WTC11 (cell line): ENCODE results near the gene CHPT1. TPM values are rescaled to one million over a fixed set of nuclear protein-coding genes. Genes with fewer than 3 reads are reported as not detected.
A peak's percentile ranks its signal among the peaks of the same experiment; 100 is the strongest.

Experiments
- ATAC-seq: fragments of 200-7000 bp; cut with Tn5 transposase; 2 replicates; pipeline ENCODE4 v1.10.0; 2021; ENCODE audit warnings: mild to moderate bottlenecking, moderate library complexity
- CTCF ChIA-PET: fragments of 300-600 bp; sonication (Branson Sonifier 250); formaldehyde crosslinking; loops from one replicate; lab custom pipeline; 2021; ENCODE audit warnings: antibody characterized with exemption; lab: Charles Lee
- POLR2A ChIA-PET: fragments of 350-600 bp; sonication (Branson Sonifier 250); formaldehyde crosslinking; loops from one replicate; lab custom pipeline; 2021; ENCODE audit warnings: antibody characterized with exemption; lab: Charles Lee
- DNase-seq: peaks from one replicate; pipeline ENCODE4 v3.0.0; 2021; ENCODE audit warnings: low spot score
- H3K27ac Mint-ChIP-seq: 2 replicates; pipeline ENCODE4 v1.8.0; 2021; ENCODE audit warnings: mixed read lengths
- H3K27me3 Mint-ChIP-seq: 2 replicates; pipeline ENCODE4 v1.8.0; 2021; ENCODE audit warnings: low read depth, mild to moderate bottlenecking, moderate library complexity, mixed read lengths
- H3K36me3 Mint-ChIP-seq: 2 replicates; pipeline ENCODE4 v1.8.0; 2021; ENCODE audit warnings: mixed read lengths
- H3K4me1 Mint-ChIP-seq: 2 replicates; pipeline ENCODE4 v1.8.0; 2022; ENCODE audit warnings: mixed read lengths
- H3K4me3 Mint-ChIP-seq: 2 replicates; pipeline ENCODE4 v1.8.0; 2021; ENCODE audit warnings: mild to moderate bottlenecking, moderate library complexity, mixed read lengths
- H3K9me3 Mint-ChIP-seq: 2 replicates; pipeline ENCODE4 v1.8.0; 2021; ENCODE audit warnings: mixed read lengths
- ATF1 ChIP-seq: sonication (generic); formaldehyde crosslinking; IDR thresholded peaks from 2 replicates; pipeline ENCODE4 v1.8.1; 2023; ENCODE audit warnings: mild to moderate bottlenecking, moderate library complexity, missing genetic modification reagents
- ATF3 ChIP-seq: sonication (generic); formaldehyde crosslinking; conservative IDR thresholded peaks from 2 replicates; pipeline ENCODE4 v1.8.1; 2022; ENCODE audit warnings: mild to moderate bottlenecking, missing genetic modification reagents
- ATF6 ChIP-seq: sonication (generic); formaldehyde crosslinking; IDR thresholded peaks from 2 replicates; pipeline ENCODE4 v1.8.1; 2023; ENCODE audit warnings: mild to moderate bottlenecking, missing genetic modification reagents
- ELF4 ChIP-seq: sonication (generic); formaldehyde crosslinking; IDR thresholded peaks from 2 replicates; pipeline ENCODE4 v1.8.1; 2022; ENCODE audit warnings: low read depth, mild to moderate bottlenecking, moderate library complexity, missing genetic modification reagents
- ESRRA ChIP-seq: sonication (generic); formaldehyde crosslinking; IDR thresholded peaks from 2 replicates; pipeline ENCODE4 v1.8.1; 2022; ENCODE audit warnings: mild to moderate bottlenecking, missing genetic modification reagents, borderline replicate concordance
- FOXP4 ChIP-seq: sonication (generic); formaldehyde crosslinking; IDR thresholded peaks from 2 replicates; pipeline ENCODE4 v1.8.0; 2022; ENCODE audit warnings: mild to moderate bottlenecking, missing genetic modification reagents
- JAZF1 ChIP-seq: fragments of 250-450 bp; sonication (Bioruptor Pico); IDR thresholded peaks from 2 replicates; pipeline ENCODE4 v1.9.0; 2021; ENCODE audit warnings: moderate library complexity, mild to moderate bottlenecking, inconsistent platforms
- NR2C2 ChIP-seq: sonication (generic); formaldehyde crosslinking; IDR thresholded peaks from 2 replicates; pipeline ENCODE4 v1.8.0; 2022; ENCODE audit warnings: mild to moderate bottlenecking, missing genetic modification reagents
- RELA ChIP-seq: sonication (generic); formaldehyde crosslinking; IDR thresholded peaks from 2 replicates; pipeline ENCODE4 v1.8.1; 2022; ENCODE audit warnings: missing genetic modification reagents, mild to moderate bottlenecking, borderline replicate concordance
- SMAD4 ChIP-seq: sonication (generic); formaldehyde crosslinking; IDR thresholded peaks from 2 replicates; pipeline ENCODE4 v1.8.0; 2022; ENCODE audit warnings: mild to moderate bottlenecking, missing genetic modification reagents
- SP1 ChIP-seq: sonication (generic); formaldehyde crosslinking; conservative IDR thresholded peaks from 2 replicates; pipeline ENCODE4 v1.8.1; 2022; ENCODE audit warnings: missing genetic modification reagents
- USF2 ChIP-seq: sonication (generic); formaldehyde crosslinking; IDR thresholded peaks from 2 replicates; pipeline ENCODE4 v1.8.1; 2023; ENCODE audit warnings: mild to moderate bottlenecking, missing genetic modification reagents, moderate library complexity
- ZBTB21 ChIP-seq: sonication (generic); formaldehyde crosslinking; IDR thresholded peaks from 2 replicates; pipeline ENCODE4 v1.8.1; 2023; ENCODE audit warnings: mild to moderate bottlenecking, missing genetic modification reagents, borderline replicate concordance
- ZBTB43 ChIP-seq: sonication (generic); formaldehyde crosslinking; IDR thresholded peaks from 2 replicates; pipeline ENCODE4 v1.8.1; 2023; ENCODE audit warnings: mild to moderate bottlenecking, missing genetic modification reagents
- ZNF138 ChIP-seq: sonication (generic); formaldehyde crosslinking; conservative IDR thresholded peaks from 2 replicates; pipeline ENCODE4 v1.8.1; 2022; ENCODE audit warnings: mild to moderate bottlenecking, moderate library complexity, missing genetic modification reagents
- ZNF396 ChIP-seq: fragments of 250-450 bp; sonication (Bioruptor Pico); IDR thresholded peaks from 2 replicates; pipeline ENCODE4 v1.8.0; 2021; ENCODE audit warnings: mild to moderate bottlenecking, moderate library complexity, borderline replicate concordance
- ZNF671 ChIP-seq: fragments of 250-450 bp; sonication (Bioruptor Pico); IDR thresholded peaks from 2 replicates; pipeline ENCODE4 v1.8.0; 2021; ENCODE audit warnings: mild to moderate bottlenecking
- total RNA-seq: library from RNA; stranded (reverse); gene quantifications from 3 replicates; pipeline ENCODE4 v1.2.3, GENCODE V29; 2021
- TF ChIP-seq, protein P1 (sequence below): sonication (generic); formaldehyde crosslinking; IDR thresholded peaks from 2 replicates; pipeline ENCODE4 v1.8.1; 2022; ENCODE audit warnings: low read depth, missing genetic modification reagents, borderline replicate concordance
- TF ChIP-seq, protein P2 (sequence below): fragments of 250-450 bp; sonication (Bioruptor Pico); IDR thresholded peaks from 2 replicates; pipeline ENCODE4 v1.9.0; 2021; ENCODE audit warnings: mild to moderate bottlenecking, borderline replicate concordance
- TF ChIP-seq, protein P3 (sequence below): fragments of 250-450 bp; sonication (Bioruptor Pico); conservative IDR thresholded peaks from 2 replicates; pipeline ENCODE4 v1.9.0; 2021; ENCODE audit warnings: mild to moderate bottlenecking

CHPT1 gene
- total RNA-seq, 1 experiment from 2014 or later: 19.1 TPM

DNA sequence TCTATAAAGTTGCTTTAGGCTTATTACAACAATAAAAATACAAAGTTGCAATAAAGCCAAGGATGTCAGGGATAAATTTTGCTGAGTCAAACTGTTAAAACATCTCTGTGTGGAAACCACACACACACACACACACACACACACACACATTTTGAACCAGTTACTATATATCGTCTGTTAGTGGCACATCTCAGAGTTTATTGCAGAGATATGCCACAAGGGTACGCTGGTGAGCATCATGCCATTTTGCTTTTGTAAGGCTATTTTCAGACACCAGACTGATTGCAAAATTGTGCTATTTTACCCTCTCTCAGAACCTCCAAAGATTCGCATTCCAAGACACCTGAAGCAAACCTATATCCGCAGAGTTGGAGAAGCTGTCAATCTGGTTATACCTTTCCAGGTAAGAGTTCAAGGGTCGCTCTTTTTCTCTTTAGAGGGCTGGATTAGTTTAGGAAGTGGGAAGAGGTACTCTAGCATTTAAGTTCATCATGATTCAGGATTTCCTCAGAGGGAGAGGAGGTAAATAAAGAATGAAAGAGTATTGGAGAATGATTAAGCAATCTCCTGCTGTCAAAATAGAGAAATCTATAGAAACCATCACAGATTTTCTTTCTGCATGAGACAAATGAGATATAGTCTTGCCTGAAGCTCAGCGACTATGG, 27.3 kb upstream of the CHPT1 start:
- ATAC-seq: peak; percentile 78
- TF ChIP-seq ZBTB21: no peak
- no peak for TF ChIP-seq ATF1
- no peak for TF ChIP-seq RELA (CRISPR knock-in tag)
- no peak for TF ChIP-seq SMAD4 (CRISPR knock-in tag)
- TF ChIP-seq, protein P1, sequence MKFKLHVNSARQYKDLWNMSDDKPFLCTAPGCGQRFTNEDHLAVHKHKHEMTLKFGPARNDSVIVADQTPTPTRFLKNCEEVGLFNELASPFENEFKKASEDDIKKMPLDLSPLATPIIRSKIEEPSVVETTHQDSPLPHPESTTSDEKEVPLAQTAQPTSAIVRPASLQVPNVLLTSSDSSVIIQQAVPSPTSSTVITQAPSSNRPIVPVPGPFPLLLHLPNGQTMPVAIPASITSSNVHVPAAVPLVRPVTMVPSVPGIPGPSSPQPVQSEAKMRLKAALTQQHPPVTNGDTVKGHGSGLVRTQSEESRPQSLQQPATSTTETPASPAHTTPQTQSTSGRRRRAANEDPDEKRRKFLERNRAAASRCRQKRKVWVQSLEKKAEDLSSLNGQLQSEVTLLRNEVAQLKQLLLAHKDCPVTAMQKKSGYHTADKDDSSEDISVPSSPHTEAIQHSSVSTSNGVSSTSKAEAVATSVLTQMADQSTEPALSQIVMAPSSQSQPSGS: no peak
- TF ChIP-seq FOXP4: no peak
- TF ChIP-seq JAZF1 (CRISPR knock-in tag): no peak
- no peak for TF ChIP-seq ZBTB43 (CRISPR knock-in tag)
- TF ChIP-seq ATF6 (CRISPR knock-in tag): no peak
- TF ChIP-seq ESRRA (CRISPR knock-in tag): no peak
- no peak for TF ChIP-seq NR2C2 (CRISPR knock-in tag)
- TF ChIP-seq ZNF138 (CRISPR knock-in tag): no peak
- TF ChIP-seq ATF3: no peak
- TF ChIP-seq, protein P2, sequence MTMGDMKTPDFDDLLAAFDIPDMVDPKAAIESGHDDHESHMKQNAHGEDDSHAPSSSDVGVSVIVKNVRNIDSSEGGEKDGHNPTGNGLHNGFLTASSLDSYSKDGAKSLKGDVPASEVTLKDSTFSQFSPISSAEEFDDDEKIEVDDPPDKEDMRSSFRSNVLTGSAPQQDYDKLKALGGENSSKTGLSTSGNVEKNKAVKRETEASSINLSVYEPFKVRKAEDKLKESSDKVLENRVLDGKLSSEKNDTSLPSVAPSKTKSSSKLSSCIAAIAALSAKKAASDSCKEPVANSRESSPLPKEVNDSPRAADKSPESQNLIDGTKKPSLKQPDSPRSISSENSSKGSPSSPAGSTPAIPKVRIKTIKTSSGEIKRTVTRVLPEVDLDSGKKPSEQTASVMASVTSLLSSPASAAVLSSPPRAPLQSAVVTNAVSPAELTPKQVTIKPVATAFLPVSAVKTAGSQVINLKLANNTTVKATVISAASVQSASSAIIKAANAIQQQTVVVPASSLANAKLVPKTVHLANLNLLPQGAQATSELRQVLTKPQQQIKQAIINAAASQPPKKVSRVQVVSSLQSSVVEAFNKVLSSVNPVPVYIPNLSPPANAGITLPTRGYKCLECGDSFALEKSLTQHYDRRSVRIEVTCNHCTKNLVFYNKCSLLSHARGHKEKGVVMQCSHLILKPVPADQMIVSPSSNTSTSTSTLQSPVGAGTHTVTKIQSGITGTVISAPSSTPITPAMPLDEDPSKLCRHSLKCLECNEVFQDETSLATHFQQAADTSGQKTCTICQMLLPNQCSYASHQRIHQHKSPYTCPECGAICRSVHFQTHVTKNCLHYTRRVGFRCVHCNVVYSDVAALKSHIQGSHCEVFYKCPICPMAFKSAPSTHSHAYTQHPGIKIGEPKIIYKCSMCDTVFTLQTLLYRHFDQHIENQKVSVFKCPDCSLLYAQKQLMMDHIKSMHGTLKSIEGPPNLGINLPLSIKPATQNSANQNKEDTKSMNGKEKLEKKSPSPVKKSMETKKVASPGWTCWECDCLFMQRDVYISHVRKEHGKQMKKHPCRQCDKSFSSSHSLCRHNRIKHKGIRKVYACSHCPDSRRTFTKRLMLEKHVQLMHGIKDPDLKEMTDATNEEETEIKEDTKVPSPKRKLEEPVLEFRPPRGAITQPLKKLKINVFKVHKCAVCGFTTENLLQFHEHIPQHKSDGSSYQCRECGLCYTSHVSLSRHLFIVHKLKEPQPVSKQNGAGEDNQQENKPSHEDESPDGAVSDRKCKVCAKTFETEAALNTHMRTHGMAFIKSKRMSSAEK (CRISPR knock-in tag): no peak
- TF ChIP-seq ELF4: no peak
- TF ChIP-seq, protein P3, sequence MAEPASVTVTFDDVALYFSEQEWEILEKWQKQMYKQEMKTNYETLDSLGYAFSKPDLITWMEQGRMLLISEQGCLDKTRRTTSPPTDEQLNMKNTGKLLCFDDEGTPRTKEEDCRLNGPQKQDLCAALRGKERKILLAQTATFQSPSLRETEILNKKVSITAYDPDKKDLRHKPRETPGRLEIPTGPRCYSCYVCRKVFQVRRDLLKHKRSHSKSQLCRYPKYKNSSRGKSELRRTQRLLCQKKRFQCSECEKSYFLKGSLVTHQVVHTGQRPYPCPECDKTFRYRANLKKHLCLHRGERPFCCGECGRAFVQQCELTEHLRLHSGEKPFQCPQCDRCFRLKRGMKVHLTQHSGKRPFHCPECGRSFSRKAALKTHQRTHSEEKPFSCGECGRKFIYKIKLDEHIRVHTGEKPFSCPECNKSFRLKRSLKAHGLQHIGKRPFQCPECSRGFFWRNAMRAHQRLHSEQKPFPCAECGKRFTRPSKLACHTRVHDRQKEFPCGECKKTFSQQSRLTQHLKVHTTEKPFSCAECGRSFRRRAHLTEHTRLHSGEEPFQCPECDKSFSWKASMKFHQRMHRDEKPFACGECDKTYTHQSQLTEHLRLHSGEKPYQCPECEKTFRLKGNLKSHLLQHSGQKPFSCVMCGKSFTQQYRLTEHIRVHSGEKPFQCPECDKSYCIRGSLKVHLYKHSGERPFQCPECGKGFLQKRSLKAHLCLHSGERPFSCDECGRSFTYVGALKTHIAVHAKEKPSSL (CRISPR knock-in tag): no peak
- no peak for TF ChIP-seq ZNF671 (CRISPR knock-in tag)
- no peak for TF ChIP-seq SP1
- TF ChIP-seq ZNF396: no peak
- TF ChIP-seq USF2 (CRISPR knock-in tag): no peak
- no peak overlapping the region for H3K4me3 Mint-ChIP-seq
- H3K9me3 Mint-ChIP-seq: no peaks in the 10 kb centered on the region
- ChIA-PET CTCF (interaction anchor here (1.5 kb wide), 1 partner anchor 90 kb away, joined by 4 read pairs; no protein-coding TSS in a partner anchor), POLR2A (no interaction called here)
- H3K36me3 Mint-ChIP-seq: no peaks in the 10 kb centered on the region
- peaks cover 3% of the 10 kb centered on the region; the same call in 1 of the 2 replicates for H3K27me3 Mint-ChIP-seq
- DNase-seq: peak; percentile 28
- peaks cover 15% of the 10 kb centered on the region for H3K4me1 Mint-ChIP-seq
- no peak overlapping the region for H3K27ac Mint-ChIP-seq
